IMR-90 (cell line): Measurements from ENCODE around the gene GINS3.

Source experiments
- BHLHE40 ChIP-seq: fragments of 150-350 bp; IDR thresholded peaks from 2 replicates; pipeline ENCODE4 v1.6.1; 2016; ENCODE audit warnings: mild to moderate bottlenecking, low read depth, low read length
- CEBPB ChIP-seq: IDR thresholded peaks from 2 replicates; pipeline ENCODE4 v1.6.1; 2012; ENCODE audit warnings: low read depth, low read length, improper control_type of control experiment
- CTCF ChIP-seq: conservative IDR thresholded peaks from 2 replicates; pipeline ENCODE4 v1.5.1; 2012; ENCODE audit warnings: mild to moderate bottlenecking, low read depth, low read length, improper control_type of control experiment
- MAFK ChIP-seq: IDR thresholded peaks from 2 replicates; pipeline ENCODE4 v1.6.1; 2012; ENCODE audit warnings: low read depth, low read length, improper control_type of control experiment
- NFE2L2 ChIP-seq: fragments of 150-350 bp; IDR thresholded peaks from 2 replicates; pipeline ENCODE4 v1.6.1; 2016; ENCODE audit warnings: low read depth, mild to moderate bottlenecking, low read length
- POLR2A ChIP-seq: IDR thresholded peaks from 2 replicates; pipeline ENCODE4 v1.6.1; 2012; ENCODE audit warnings: mild to moderate bottlenecking, low read depth, low read length
- RAD21 ChIP-seq: IDR thresholded peaks from 2 replicates; pipeline ENCODE4 v1.6.1; 2012; ENCODE audit warnings: low read length, improper control_type of control experiment
- RFX5 ChIP-seq: IDR thresholded peaks from 2 replicates; pipeline ENCODE4 v1.8.0; 2012; ENCODE audit warnings: low read depth, mild to moderate bottlenecking, low read length, moderate library complexity
- SMC3 ChIP-seq: fragments of 150-350 bp; IDR thresholded peaks from 2 replicates; pipeline ENCODE4 v1.6.1; 2016; ENCODE audit warnings: low read depth, mild to moderate bottlenecking, antibody characterized with exemption, low read length, moderate library complexity
- TF ChIP-seq, protein P1 (sequence below): fragments of 150-350 bp; IDR thresholded peaks from 2 replicates; pipeline ENCODE4 v1.6.1; 2017; ENCODE audit warnings: mild to moderate bottlenecking, antibody characterized with exemption, low read length, low read depth

DNA sequence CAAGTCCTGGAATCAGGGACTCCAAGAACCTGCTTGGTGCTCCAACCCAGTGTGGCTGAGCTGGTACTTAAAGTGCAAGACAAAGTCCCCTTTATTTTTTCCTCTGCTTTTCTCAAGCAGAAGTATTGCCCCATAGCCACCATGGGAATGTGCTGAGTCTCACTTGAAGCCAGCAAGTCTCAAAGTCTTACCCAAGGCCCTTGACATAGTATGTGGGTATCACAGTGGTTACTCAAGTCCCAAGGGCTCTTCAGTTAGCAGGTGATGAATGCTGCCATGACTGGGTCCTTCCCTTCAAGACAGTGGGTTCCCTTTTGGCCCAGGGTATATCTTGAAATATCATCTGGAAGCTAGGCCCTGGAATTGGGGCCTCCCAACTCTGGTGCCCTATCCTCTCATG lies 30.5 kb upstream of the GINS3 start:
- TF ChIP-seq POLR2A, result no peak
- TF ChIP-seq CTCF, result no peak
- no peak for TF ChIP-seq CEBPB
- no peak for TF ChIP-seq SMC3
- TF ChIP-seq MAFK, result no peak
- TF ChIP-seq, protein P1, sequence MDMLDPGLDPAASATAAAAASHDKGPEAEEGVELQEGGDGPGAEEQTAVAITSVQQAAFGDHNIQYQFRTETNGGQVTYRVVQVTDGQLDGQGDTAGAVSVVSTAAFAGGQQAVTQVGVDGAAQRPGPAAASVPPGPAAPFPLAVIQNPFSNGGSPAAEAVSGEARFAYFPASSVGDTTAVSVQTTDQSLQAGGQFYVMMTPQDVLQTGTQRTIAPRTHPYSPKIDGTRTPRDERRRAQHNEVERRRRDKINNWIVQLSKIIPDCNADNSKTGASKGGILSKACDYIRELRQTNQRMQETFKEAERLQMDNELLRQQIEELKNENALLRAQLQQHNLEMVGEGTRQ, result no peak
- TF ChIP-seq RFX5, result no peak
- TF ChIP-seq BHLHE40, result no peak
- no peak for TF ChIP-seq RAD21
- TF ChIP-seq NFE2L2, result no peak
